Measurements from ENCODE around the gene CREB5. TPM values are rescaled to one million over a fixed set of nuclear protein-coding genes. Genes with fewer than 3 reads are reported as not detected.
"Not testable (repeated sequence)": the region's sequence is repeated elsewhere in the genome, so short reads cannot be mapped to it uniquely, and the experiment has no call there.

The CREB5 gene
- total RNA-seq, 1 donor from 2014 or later = 52.2 TPM

GRCh38 chr7:28605427-28606085 is 193.2 kb downstream of the CREB5 start:
- no peaks in the 10 kb centered on the region for H3K27me3 ChIP-seq (ENCODE audit: control insufficient read depth in 3 of 3, insufficient read depth in 3 of 3, low read length in 3 of 3)
- H3K4me1 ChIP-seq (ENCODE audit: control insufficient read depth in 3 of 3, insufficient read depth in 3 of 3, low read length in 3 of 3) = peaks cover 7 to 16% (median 7%) of the 10 kb centered on the region in 3 donors
- H3K4me3 ChIP-seq (ENCODE audit: low read length in 3 of 3) = no peak overlapping the region
- no peak overlapping the region for H3K9ac ChIP-seq (ENCODE audit: low read depth in 1 of 3, low read length in 3 of 3)
- no peaks in the 10 kb centered on the region for H3K36me3 ChIP-seq (ENCODE audit: control insufficient read depth in 3 of 3, insufficient read depth in 3 of 3, low read length in 3 of 3)
- H3K9me3 ChIP-seq (ENCODE audit: control insufficient read depth in 3 of 3, low read length in 3 of 3) = no peaks in the 10 kb centered on the region
- no peak overlapping the region for H3K27ac ChIP-seq (ENCODE audit: low read depth, low read length)

GRCh38 chr7:28606421-28606820 is 194.1 kb downstream of the CREB5 start:
- no peak overlapping the region for H3K9ac ChIP-seq (ENCODE audit: low read depth in 1 of 3, low read length in 3 of 3)
- H3K27me3 ChIP-seq (ENCODE audit: control insufficient read depth in 3 of 3, insufficient read depth in 3 of 3, low read length in 3 of 3) = no peaks in the 10 kb centered on the region
- H3K27ac ChIP-seq (ENCODE audit: low read depth, low read length) = no peak overlapping the region
- H3K36me3 ChIP-seq (ENCODE audit: control insufficient read depth in 3 of 3, insufficient read depth in 3 of 3, low read length in 3 of 3) = no peaks in the 10 kb centered on the region
- no peak overlapping the region for H3K4me3 ChIP-seq (ENCODE audit: low read length in 3 of 3)
- peaks cover 7 to 16% (median 7%) of the 10 kb centered on the region in 3 donors for H3K4me1 ChIP-seq (ENCODE audit: control insufficient read depth in 3 of 3, insufficient read depth in 3 of 3, low read length in 3 of 3)
- no peaks in the 10 kb centered on the region for H3K9me3 ChIP-seq (ENCODE audit: control insufficient read depth in 3 of 3, low read length in 3 of 3)

- peaks cover 7 to 16% (median 7%) of the 10 kb centered on the region in 3 donors for H3K4me1 ChIP-seq (ENCODE audit: control insufficient read depth in 3 of 3, insufficient read depth in 3 of 3, low read length in 3 of 3)
- H3K9ac ChIP-seq (ENCODE audit: low read depth in 1 of 3, low read length in 3 of 3) = no peak overlapping the region
- no peak overlapping the region for H3K27ac ChIP-seq (ENCODE audit: low read depth, low read length)
- H3K4me3 ChIP-seq (ENCODE audit: low read length in 3 of 3) = no peak overlapping the region
- H3K36me3 ChIP-seq (ENCODE audit: control insufficient read depth in 3 of 3, insufficient read depth in 3 of 3, low read length in 3 of 3) = no peaks in the 10 kb centered on the region
- H3K9me3 ChIP-seq (ENCODE audit: control insufficient read depth in 3 of 3, low read length in 3 of 3) = no peaks in the 10 kb centered on the region
- no peaks in the 10 kb centered on the region for H3K27me3 ChIP-seq (ENCODE audit: control insufficient read depth in 3 of 3, insufficient read depth in 3 of 3, low read length in 3 of 3)
These were observed 195.5 kb downstream of the CREB5 start for GRCh38 chr7:28607855-28608193.

- Histone ChIP-seq H3K4me3 (ENCODE audit: low read length in 3 of 3) (no peak overlapping the region), H3K4me1 (ENCODE audit: control insufficient read depth in 3 of 3, insufficient read depth in 3 of 3, low read length in 3 of 3) (peaks cover 7 to 16% (median 7%) of the 10 kb centered on the region in 3 donors), H3K9ac (ENCODE audit: low read depth in 1 of 3, low read length in 3 of 3) (no peak overlapping the region), H3K36me3 (ENCODE audit: control insufficient read depth in 3 of 3, insufficient read depth in 3 of 3, low read length in 3 of 3) (no peaks in the 10 kb centered on the region), H3K9me3 (ENCODE audit: control insufficient read depth in 3 of 3, low read length in 3 of 3) (no peaks in the 10 kb centered on the region), H3K27ac (ENCODE audit: low read depth, low read length) (no peak overlapping the region), H3K27me3 (ENCODE audit: control insufficient read depth in 3 of 3, insufficient read depth in 3 of 3, low read length in 3 of 3) (no peaks in the 10 kb centered on the region)
These were observed 195.9 kb downstream of the CREB5 start for GRCh38 chr7:28608237-28608656.

- H3K9ac ChIP-seq (ENCODE audit: low read depth in 1 of 3, low read length in 3 of 3) = no peak overlapping the region
- no peaks in the 10 kb centered on the region for H3K27me3 ChIP-seq (ENCODE audit: control insufficient read depth in 3 of 3, insufficient read depth in 3 of 3, low read length in 3 of 3)
- no peak overlapping the region for H3K4me3 ChIP-seq (ENCODE audit: low read length in 3 of 3)
- no peaks in the 10 kb centered on the region for H3K36me3 ChIP-seq (ENCODE audit: control insufficient read depth in 3 of 3, insufficient read depth in 3 of 3, low read length in 3 of 3)
- peaks cover 7 to 16% (median 7%) of the 10 kb centered on the region in 3 donors for H3K4me1 ChIP-seq (ENCODE audit: control insufficient read depth in 3 of 3, insufficient read depth in 3 of 3, low read length in 3 of 3)
- no peaks in the 10 kb centered on the region for H3K9me3 ChIP-seq (ENCODE audit: control insufficient read depth in 3 of 3, low read length in 3 of 3)
- H3K27ac ChIP-seq (ENCODE audit: low read depth, low read length) = no peak overlapping the region
These were observed 196.4 kb downstream of the CREB5 start for GRCh38 chr7:28608731-28609130.

- Histone ChIP-seq H3K27me3 (ENCODE audit: control insufficient read depth in 3 of 3, insufficient read depth in 3 of 3, low read length in 3 of 3) (no peaks in the 10 kb centered on the region), H3K9me3 (ENCODE audit: control insufficient read depth in 3 of 3, low read length in 3 of 3) (no peaks in the 10 kb centered on the region), H3K4me1 (ENCODE audit: control insufficient read depth in 3 of 3, insufficient read depth in 3 of 3, low read length in 3 of 3) (peaks cover 7 to 16% (median 7%) of the 10 kb centered on the region in 3 donors), H3K9ac (ENCODE audit: low read depth in 1 of 3, low read length in 3 of 3) (no peak overlapping the region), H3K36me3 (ENCODE audit: control insufficient read depth in 3 of 3, insufficient read depth in 3 of 3, low read length in 3 of 3) (no peaks in the 10 kb centered on the region), H3K4me3 (ENCODE audit: low read length in 3 of 3) (no peak overlapping the region), H3K27ac (ENCODE audit: low read depth, low read length) (no peak overlapping the region)
These were observed 197.3 kb downstream of the CREB5 start for GRCh38 chr7:28609608-28610007.

GRCh38 chr7:28611399-28611897 is 199.1 kb downstream of the CREB5 start:
- H3K27me3 ChIP-seq (ENCODE audit: control insufficient read depth in 3 of 3, insufficient read depth in 3 of 3, low read length in 3 of 3); H3K27ac ChIP-seq (ENCODE audit: low read depth, low read length); H3K9ac ChIP-seq (ENCODE audit: low read depth in 1 of 3, low read length in 3 of 3); H3K36me3 ChIP-seq (ENCODE audit: control insufficient read depth in 3 of 3, insufficient read depth in 3 of 3, low read length in 3 of 3); H3K9me3 ChIP-seq (ENCODE audit: control insufficient read depth in 3 of 3, low read length in 3 of 3); H3K4me3 ChIP-seq (ENCODE audit: low read length in 3 of 3): not testable (repeated sequence)
- H3K4me1 ChIP-seq (ENCODE audit: control insufficient read depth in 3 of 3, insufficient read depth in 3 of 3, low read length in 3 of 3) = peaks cover 7 to 16% (median 7%) of the 10 kb centered on the region in 3 donors

- Histone ChIP-seq H3K9me3 (ENCODE audit: control insufficient read depth in 3 of 3, low read length in 3 of 3) (no peaks in the 10 kb centered on the region), H3K27ac (ENCODE audit: low read depth, low read length) (no peak overlapping the region), H3K27me3 (ENCODE audit: control insufficient read depth in 3 of 3, insufficient read depth in 3 of 3, low read length in 3 of 3) (no peaks in the 10 kb centered on the region), H3K9ac (ENCODE audit: low read depth in 1 of 3, low read length in 3 of 3) (no peak overlapping the region), H3K4me1 (ENCODE audit: control insufficient read depth in 3 of 3, insufficient read depth in 3 of 3, low read length in 3 of 3) (peaks cover 7 to 16% (median 7%) of the 10 kb centered on the region in 3 donors), H3K4me3 (ENCODE audit: low read length in 3 of 3) (no peak overlapping the region), H3K36me3 (ENCODE audit: control insufficient read depth in 3 of 3, insufficient read depth in 3 of 3, low read length in 3 of 3) (no peaks in the 10 kb centered on the region)
These were observed 200.9 kb downstream of the CREB5 start for GRCh38 chr7:28613262-28613661.

GRCh38 chr7:28615091-28615490 is 202.8 kb downstream of the CREB5 start:
- Histone ChIP-seq H3K27me3 (ENCODE audit: control insufficient read depth in 3 of 3, insufficient read depth in 3 of 3, low read length in 3 of 3) (no peaks in the 10 kb centered on the region), H3K9ac (ENCODE audit: low read depth in 1 of 3, low read length in 3 of 3) (no peak overlapping the region)

GRCh38 chr7:28617308-28617880 is 205.1 kb downstream of the CREB5 start:
- no peak overlapping the region for H3K9ac ChIP-seq (ENCODE audit: low read depth in 1 of 3, low read length in 3 of 3)
- peaks cover 9 to 15% (median 11%) of the 10 kb centered on the region in 3 donors for H3K4me1 ChIP-seq (ENCODE audit: control insufficient read depth in 3 of 3, insufficient read depth in 3 of 3, low read length in 3 of 3)
- H3K9me3 ChIP-seq (ENCODE audit: control insufficient read depth in 3 of 3, low read length in 3 of 3) = no peaks in the 10 kb centered on the region
- H3K4me3 ChIP-seq (ENCODE audit: low read length in 3 of 3) = no peak overlapping the region
- no peak overlapping the region for H3K27ac ChIP-seq (ENCODE audit: low read depth, low read length)
- H3K27me3 ChIP-seq (ENCODE audit: control insufficient read depth in 3 of 3, insufficient read depth in 3 of 3, low read length in 3 of 3) = no peaks in the 10 kb centered on the region
- H3K36me3 ChIP-seq (ENCODE audit: control insufficient read depth in 3 of 3, insufficient read depth in 3 of 3, low read length in 3 of 3) = no peaks in the 10 kb centered on the region

More at GRCh38 chr7:28615091-28615490, 202.8 kb downstream of the CREB5 start:
- Histone ChIP-seq H3K9me3 (ENCODE audit: control insufficient read depth in 3 of 3, low read length in 3 of 3) (no peaks in the 10 kb centered on the region), H3K4me1 (ENCODE audit: control insufficient read depth in 3 of 3, insufficient read depth in 3 of 3, low read length in 3 of 3) (peaks cover under 1 to 5% (median 3%) of the 10 kb centered on the region in 3 donors), H3K36me3 (ENCODE audit: control insufficient read depth in 3 of 3, insufficient read depth in 3 of 3, low read length in 3 of 3) (no peaks in the 10 kb centered on the region), H3K27ac (ENCODE audit: low read depth, low read length) (no peak overlapping the region), H3K4me3 (ENCODE audit: low read length in 3 of 3) (no peak overlapping the region)
